Cardiac muscle cell (in vitro differentiated cells and primary cell): ENCODE data around the gene CELSR1. TPM values are rescaled to one million over a fixed set of nuclear protein-coding genes. Genes with fewer than 3 reads are reported as not detected.

Experiments used
- DNase-seq, 2 donors: peaks; one replicate each; pipeline versions ENCODE4 v3.0.0 to v3.0.0-alpha.2; 2010 to 2017; ENCODE audit warnings: low read depth in 1 of 2, low spot score in 1 of 2
- H3K27ac ChIP-seq: fragments of 200-600 bp; sonication (generic); 2 replicates; pipeline ENCODE4 v1.5.1; 2016
- H3K27me3 ChIP-seq: fragments of 200-600 bp; sonication (generic); 2 replicates; pipeline ENCODE4 v1.6.0; 2016; ENCODE audit warnings: control low read depth
- H3K36me3 ChIP-seq: fragments of 200-600 bp; sonication (generic); 2 replicates; pipeline ENCODE4 v1.5.1; 2016; ENCODE audit warnings: control low read depth
- H3K4me1 ChIP-seq: fragments of 200-600 bp; sonication (generic); 2 replicates; pipeline ENCODE4 v1.8.1; 2017; ENCODE audit warnings: low read depth, mild to moderate bottlenecking, mixed run types
- H3K4me3 ChIP-seq: fragments of 200-600 bp; sonication (generic); 2 replicates; pipeline ENCODE4 v1.5.1; 2016; ENCODE audit warnings: mild to moderate bottlenecking
- H3K9me3 ChIP-seq: fragments of 200-600 bp; sonication (generic); 2 replicates; pipeline ENCODE4 v1.5.1; 2017; ENCODE audit warnings: low read depth, mild to moderate bottlenecking, control low read depth
- polyA plus RNA-seq: library from polyadenylated mRNA; unstranded; fragments of >200 nt; fragmentation: Nextera tagmentation; extraction: Ambion mirVana; gene quantifications from 2 replicates; pipeline ENCODE4 v1.2.1, GENCODE V29; 2016
- total RNA-seq: library from RNA; depleted of rRNA; stranded (reverse); fragments of >200 nt; gene quantifications from 2 replicates; pipeline ENCODE4 v1.2.3, GENCODE V29; 2016
- TF ChIP-seq, protein P1 (sequence below): IDR thresholded peaks from 2 replicates; pipeline ENCODE4 v1.5.1; 2012; ENCODE audit warnings: low read depth, mild to moderate bottlenecking, low read length

CELSR1 gene
- total and polyA plus RNA-seq, 2 experiments from 2014 or later, result 9.0 to 37.4 TPM

DNA sequence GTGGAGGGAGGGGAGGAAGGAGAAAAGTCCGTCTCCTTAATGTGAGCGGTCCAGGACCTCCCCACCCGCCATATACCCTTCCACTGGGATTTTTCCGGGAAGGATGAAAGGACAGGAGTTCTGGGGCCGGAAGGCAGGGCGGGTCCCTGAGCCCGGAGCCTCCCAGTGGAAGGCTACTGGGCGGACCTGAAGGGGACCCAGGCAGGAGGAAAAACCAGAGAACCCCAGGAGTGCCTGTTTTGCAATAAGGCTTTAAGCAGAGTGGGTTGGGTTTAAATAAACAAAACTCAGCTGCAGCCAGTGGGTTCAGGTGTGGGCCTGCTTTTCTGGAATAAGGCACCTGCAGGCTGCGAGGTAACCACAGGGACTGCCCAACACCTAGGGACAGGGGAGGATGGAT, 1.7 kb upstream of the CELSR1 start:
- Histone ChIP-seq H3K27ac (no peak overlapping the region), H3K4me3 (no peak overlapping the region)
- TF ChIP-seq, protein P1, sequence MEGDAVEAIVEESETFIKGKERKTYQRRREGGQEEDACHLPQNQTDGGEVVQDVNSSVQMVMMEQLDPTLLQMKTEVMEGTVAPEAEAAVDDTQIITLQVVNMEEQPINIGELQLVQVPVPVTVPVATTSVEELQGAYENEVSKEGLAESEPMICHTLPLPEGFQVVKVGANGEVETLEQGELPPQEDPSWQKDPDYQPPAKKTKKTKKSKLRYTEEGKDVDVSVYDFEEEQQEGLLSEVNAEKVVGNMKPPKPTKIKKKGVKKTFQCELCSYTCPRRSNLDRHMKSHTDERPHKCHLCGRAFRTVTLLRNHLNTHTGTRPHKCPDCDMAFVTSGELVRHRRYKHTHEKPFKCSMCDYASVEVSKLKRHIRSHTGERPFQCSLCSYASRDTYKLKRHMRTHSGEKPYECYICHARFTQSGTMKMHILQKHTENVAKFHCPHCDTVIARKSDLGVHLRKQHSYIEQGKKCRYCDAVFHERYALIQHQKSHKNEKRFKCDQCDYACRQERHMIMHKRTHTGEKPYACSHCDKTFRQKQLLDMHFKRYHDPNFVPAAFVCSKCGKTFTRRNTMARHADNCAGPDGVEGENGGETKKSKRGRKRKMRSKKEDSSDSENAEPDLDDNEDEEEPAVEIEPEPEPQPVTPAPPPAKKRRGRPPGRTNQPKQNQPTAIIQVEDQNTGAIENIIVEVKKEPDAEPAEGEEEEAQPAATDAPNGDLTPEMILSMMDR, result no peak

GRCh38 chr22:46538814-46539160, 1.4 kb upstream of the CELSR1 start:
- peak overlapping the region; percentile 90 for H3K4me3 ChIP-seq
- H3K36me3 ChIP-seq, result no peaks in the 10 kb centered on the region
- peaks cover 7% of the 10 kb centered on the region for H3K27me3 ChIP-seq
- DNase-seq, result peak in 1 of 2 donors; percentile 61
- TF ChIP-seq, protein P1, result no peak
- H3K9me3 ChIP-seq, result no peaks in the 10 kb centered on the region
- H3K4me1 ChIP-seq, result peaks cover 13% of the 10 kb centered on the region
- H3K27ac ChIP-seq, result no peak overlapping the region

More for the DNA sequence above, 1.7 kb upstream of the CELSR1 start:
- Histone ChIP-seq H3K9me3 (no peaks in the 10 kb centered on the region), H3K27me3 (peaks cover 7% of the 10 kb centered on the region), H3K36me3 (no peaks in the 10 kb centered on the region), H3K4me1 (peaks cover 13% of the 10 kb centered on the region)
- no peak for DNase-seq

- H3K27ac ChIP-seq, result no peak overlapping the region
- peak overlapping the region; percentile 90 for H3K4me3 ChIP-seq
- H3K9me3 ChIP-seq, result no peaks in the 10 kb centered on the region
- peak; percentile 45 to 72 for DNase-seq
- TF ChIP-seq, protein P1, result peak; percentile 14
- H3K27me3 ChIP-seq, result peaks cover 7% of the 10 kb centered on the region
- H3K4me1 ChIP-seq, result peaks cover 13% of the 10 kb centered on the region
- H3K36me3 ChIP-seq, result no peaks in the 10 kb centered on the region
Observed at GRCh38 chr22:46537946-46538813, 760 bp upstream of the CELSR1 start.

- no peaks in the 10 kb centered on the region for H3K36me3 ChIP-seq
- peak in 1 of 2 donors; percentile 51 for DNase-seq
- H3K9me3 ChIP-seq, result no peaks in the 10 kb centered on the region
- peaks cover 7% of the 10 kb centered on the region for H3K27me3 ChIP-seq
- no peak overlapping the region for H3K27ac ChIP-seq
- peak overlapping the region; percentile 90 for H3K4me3 ChIP-seq
- TF ChIP-seq, protein P1, result no peak
- peaks cover 14% of the 10 kb centered on the region for H3K4me1 ChIP-seq
Observed at GRCh38 chr22:46536537-46537224, 739 bp downstream of the CELSR1 start.

DNA sequence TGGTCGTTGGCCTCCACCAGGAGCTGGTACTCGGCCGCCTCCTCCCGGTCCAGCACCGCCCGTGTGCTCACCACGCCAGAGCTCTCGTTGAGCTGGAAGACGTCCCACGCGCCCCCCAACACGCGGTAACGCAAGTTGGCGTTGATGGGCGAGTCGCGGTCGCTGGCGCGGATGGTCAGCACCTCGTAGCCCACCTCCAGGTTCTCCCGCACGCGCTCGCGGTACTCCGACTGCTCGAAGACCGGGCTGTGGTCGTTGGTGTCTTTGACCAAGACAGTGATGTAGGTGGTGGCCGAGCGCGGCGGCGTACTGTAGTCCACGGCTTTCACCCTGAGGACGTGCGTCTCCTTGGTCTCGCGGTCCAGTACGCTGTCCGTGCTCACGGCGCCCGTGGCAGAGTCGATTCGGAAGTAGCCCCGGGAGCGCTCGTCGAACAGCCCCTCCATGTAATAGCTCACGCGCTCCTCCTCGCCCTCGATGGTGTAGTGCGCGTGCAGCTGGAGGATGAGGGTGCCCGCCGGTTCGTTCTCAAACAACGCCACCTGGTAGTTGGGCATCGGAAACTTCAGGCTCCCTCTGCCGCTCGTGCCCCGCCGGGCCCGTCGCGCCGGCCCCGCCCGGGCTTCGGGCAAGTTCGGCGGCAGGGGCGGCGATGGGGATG, 1.4 kb downstream of the CELSR1 start:
- Histone ChIP-seq H3K27me3 (peaks cover 7% of the 10 kb centered on the region), H3K4me1 (peaks cover 7% of the 10 kb centered on the region), H3K4me3 (peak overlapping the region; percentile 90), H3K9me3 (no peaks in the 10 kb centered on the region), H3K36me3 (no peaks in the 10 kb centered on the region), H3K27ac (no peak overlapping the region)
- TF ChIP-seq, protein P1, result no peak
- DNase-seq, result no peak
